ENCODE measurements around the gene GDF10. TPM values are rescaled to one million over a fixed set of nuclear protein-coding genes. Genes with fewer than 3 reads are reported as not detected.

Gene GDF10, protein sequence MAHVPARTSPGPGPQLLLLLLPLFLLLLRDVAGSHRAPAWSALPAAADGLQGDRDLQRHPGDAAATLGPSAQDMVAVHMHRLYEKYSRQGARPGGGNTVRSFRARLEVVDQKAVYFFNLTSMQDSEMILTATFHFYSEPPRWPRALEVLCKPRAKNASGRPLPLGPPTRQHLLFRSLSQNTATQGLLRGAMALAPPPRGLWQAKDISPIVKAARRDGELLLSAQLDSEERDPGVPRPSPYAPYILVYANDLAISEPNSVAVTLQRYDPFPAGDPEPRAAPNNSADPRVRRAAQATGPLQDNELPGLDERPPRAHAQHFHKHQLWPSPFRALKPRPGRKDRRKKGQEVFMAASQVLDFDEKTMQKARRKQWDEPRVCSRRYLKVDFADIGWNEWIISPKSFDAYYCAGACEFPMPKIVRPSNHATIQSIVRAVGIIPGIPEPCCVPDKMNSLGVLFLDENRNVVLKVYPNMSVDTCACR
- total RNA-seq = not detected in 2 replicates

- no peak for DNase-seq (ENCODE audit: low read depth in 2 of 2)
Measured at GRCh38 chr10:47299611-47300428, at the start of gene GDF10. GDF10 (plus strand) TSS chr10:47300197; CDS start chr10:47300652, 455 bp downstream.

DNA sequence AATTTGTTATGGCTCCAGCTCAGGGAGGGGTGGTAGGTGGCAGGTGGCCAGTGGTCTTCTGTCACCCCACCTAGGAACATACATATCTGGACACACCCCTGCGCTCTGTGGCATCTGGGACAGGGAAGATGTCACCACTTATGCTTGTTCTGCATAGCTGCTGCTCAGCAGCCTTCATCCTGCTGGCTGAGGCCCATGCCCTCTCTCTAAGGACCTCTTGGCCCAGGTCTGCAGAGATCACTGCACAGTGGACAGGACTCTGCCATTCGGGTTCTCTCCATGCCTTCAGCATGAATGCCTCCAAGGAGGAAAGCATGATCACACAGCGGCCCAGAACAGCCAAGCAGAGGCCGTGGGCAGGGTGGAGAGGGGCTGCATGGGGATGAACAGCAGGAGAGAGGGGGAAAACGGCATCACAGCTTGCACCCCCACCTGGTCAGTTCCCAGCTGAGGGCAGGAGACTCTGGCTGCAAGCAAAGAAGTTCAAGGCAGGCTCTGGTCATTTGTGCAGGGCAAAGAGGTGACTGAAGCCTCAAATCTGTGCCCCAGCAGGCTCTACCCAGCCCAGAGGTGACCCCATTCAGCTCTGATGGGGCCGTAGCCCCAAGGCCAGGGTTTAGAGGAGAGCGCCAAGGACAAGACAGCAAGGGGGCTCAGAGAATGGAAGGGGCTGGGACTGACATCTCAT is 47.8 kb upstream of the GDF10 start:
- DNase-seq (ENCODE audit: low read depth in 2 of 2) = no peak

DNA sequence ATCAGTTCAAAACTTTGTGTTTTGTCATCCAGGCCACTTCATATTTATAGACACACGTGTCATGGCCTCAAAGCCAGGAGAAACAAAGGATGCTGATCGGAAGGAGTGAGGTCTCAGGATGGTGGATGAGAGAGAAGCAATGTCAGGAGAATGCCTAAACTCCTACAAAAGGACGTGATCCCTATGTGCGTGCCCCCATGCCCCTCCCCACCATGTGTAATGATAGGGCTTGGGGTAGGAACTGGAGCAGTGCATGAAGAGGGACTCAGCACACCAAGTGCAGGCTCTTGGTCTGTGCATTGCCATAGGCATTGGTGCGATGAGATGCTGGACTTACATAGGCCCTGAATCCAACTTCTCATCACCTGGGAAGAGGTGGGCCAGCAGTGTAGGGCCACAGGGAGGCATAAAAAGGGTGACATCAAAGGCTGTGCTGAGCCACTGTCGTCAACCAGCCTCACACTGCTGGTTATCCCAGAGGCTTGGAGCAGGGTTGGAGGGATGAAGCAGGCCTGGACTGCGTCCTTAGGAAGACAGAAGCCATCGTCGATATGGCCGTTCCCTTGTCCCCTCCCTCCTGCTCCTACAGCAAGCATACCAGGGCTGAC is 46.9 kb upstream of the GDF10 start:
- no peak for DNase-seq (ENCODE audit: low read depth in 2 of 2)

- DNase-seq (ENCODE audit: low read depth in 2 of 2) = no peak
Measured at GRCh38 chr10:47253651-47254375, 46.2 kb upstream of the GDF10 start.

DNA sequence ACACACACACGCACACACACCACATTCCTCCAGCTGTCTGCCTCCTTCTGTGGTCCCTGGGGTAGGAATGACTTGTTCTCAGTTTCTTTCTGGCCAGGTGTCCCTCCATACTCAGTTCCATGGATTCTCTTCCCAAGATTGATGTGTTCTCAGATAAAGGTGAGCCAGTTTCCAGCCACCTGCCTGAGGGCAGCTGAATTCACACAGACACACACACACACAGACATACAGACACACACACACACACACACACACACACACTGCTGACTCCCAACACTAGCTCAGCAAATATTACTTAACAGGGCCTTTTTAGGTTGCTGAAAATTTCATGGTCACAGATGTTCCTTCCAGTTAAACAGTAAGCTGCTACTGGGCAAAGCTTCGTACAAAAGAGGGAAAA is 45.4 kb upstream of the GDF10 start:
- no peak for DNase-seq (ENCODE audit: low read depth in 2 of 2)

DNA sequence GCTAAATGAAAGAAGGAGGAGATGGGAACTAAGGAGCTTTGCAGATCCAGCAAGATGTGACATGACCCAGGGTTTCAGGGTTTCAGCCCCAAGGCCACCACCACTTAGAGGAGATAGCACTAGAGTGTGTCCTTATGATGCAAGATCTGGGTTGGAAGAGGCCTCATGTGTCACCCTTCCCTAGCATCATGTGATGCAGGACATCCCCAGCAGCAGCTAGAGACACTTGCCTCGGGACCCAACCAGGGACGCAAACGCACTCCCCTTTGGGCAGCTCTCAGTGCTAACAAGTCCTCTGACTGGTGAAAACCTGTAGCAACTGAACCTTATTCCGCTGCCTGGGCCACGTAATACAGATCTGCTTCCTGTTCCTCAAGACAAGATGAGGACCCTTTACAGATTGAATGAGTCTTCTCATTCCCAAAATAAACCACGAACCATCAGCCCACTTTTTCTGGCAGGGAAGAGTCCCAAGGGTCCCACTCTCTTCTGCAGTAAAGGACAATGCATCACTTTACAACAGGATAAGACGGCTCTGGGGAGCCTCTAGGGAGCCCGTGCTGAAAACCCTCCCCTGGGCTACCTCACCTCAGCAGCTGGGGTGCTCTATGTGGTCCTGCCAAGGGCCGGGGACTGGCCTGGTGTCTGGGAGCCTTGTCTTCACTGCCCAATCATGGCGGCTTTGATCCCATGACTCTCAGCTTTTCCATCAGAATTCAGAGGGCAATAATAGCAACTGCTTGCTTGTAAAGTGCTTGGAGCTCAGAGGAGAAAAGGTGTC is 44.8 kb upstream of the GDF10 start:
- DNase-seq (ENCODE audit: low read depth in 2 of 2) = no peak

DNA sequence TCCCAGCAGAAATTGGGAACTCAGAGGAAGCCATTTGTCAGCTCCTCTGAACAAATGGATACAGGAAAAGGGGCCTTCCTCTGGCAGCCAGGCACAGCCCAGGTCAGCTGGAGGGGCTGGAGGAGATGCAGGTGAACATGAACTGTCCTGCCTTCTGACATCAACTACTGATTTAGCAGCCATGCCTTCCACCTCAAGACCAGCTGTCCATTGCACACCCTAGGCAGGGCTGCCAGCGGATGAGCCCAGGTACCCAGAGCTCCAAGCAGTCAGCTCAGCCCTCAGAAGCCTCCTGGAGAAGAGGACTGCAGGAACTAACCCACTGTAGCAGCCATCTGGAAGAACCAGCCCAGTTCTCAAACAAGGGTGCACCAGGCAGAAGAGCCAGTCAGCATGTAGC is 44.1 kb upstream of the GDF10 start:
- DNase-seq (ENCODE audit: low read depth in 2 of 2) = no peak

DNA sequence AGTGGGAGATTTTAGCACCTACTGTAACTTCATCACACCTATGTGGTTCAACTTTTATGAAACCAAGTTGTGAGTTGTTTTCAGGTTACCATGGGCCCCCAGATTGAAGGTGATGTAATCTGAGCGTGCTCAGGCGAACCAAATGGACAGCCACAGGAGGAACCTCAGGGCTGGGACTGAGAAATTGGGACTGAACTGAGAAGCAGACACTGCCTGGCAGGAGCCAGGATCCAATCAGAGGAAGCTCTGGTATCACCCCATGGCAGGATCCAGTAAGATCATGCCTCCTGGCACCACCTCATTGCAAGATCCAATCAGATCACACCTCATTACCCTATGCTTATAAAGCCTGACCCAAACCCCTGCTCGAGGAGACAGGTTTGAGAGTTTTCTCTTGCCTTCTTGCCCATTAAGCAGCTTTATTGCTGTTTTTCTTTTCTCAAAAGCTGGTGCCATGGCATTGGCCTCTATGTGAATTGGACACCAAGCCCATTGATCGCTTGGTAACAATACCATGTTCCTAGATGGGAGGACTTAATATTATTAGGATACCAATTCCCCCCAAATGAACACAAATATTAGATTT is 43.2 kb upstream of the GDF10 start:
- DNase-seq (ENCODE audit: low read depth in 2 of 2) = no peak

DNA sequence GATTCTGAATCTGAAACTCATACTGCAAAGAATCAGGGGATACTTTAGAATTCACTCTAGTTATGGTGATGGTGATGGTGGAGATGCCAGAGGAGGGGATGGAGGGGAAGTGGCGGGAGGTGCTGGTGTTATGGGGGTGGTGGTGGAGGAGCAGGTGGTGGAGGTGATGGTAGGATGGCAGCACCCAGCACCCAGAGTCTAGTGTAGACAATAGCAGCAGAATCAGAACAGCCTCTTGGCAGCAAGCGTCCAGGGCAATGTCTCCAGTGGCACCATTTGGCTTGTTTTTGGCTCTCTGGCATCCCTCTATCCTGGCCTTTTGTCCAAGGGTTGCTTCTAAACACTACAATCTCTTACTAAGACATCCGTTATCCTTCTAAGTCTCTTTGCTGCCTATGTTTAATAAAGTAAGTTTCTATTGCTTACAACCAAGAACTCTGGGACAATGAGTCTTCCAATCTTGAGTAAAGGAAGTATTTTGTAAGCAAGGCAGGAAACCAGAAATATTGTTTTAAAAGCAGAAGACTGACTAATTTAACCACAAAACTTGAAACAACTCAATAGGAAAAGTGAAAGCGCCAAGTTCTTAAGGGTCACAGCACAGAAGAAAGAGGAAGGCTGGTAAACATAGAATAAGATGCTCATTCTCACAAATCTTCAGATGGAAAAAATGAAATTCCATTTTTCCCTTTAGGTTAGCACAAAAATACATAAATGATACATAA is 42.4 kb upstream of the GDF10 start:
- no peak for DNase-seq (ENCODE audit: low read depth in 2 of 2)

DNA sequence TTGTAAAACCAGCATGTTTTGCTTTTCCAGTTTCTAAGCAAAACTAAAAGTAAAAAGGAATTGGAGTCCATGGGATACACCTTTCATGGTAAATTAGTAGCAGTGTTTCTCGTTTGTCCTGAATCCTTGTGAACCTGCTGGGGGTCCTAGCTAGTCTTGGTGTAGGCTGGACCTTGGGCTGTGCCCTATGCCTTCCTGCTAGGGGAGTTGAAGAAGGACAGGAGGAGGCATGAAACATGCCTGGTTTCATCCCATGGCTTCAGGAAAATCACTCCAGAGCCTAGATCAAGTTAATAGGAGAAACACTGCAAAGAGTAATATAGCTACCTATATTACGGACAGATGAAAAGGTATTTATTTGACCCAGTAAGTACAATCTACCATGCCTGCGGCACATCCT is 41.1 kb upstream of the GDF10 start:
- no peak for DNase-seq (ENCODE audit: low read depth in 2 of 2)

DNA sequence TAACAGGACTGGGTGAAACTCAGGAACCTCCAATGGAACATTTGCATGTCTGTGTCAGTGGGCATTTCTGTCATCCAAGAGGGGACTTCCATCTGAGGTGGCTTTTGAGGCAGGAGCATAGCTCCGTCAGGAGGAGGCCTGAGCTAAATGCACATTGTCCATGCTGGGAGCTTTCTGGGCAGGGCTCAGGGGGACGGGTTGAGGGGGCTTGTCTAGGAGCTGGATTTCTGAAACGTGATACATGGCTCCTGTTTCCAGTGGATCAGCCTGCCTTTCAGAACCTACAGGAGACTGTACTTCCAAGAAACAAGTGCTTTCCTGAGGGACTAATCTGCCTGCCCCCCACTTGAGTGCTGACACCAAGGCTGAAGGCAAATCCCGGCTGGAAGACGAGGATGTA is 40.5 kb upstream of the GDF10 start:
- no peak for DNase-seq (ENCODE audit: low read depth in 2 of 2)

GRCh38 chr10:47260505-47261111 is 39.4 kb upstream of the GDF10 start:
- DNase-seq (ENCODE audit: low read depth in 2 of 2) = no peak

- DNase-seq (ENCODE audit: low read depth in 2 of 2) = no peak
Measured at GRCh38 chr10:47261121-47261520, 38.9 kb upstream of the GDF10 start.

- DNase-seq (ENCODE audit: low read depth in 2 of 2) = no peak
Measured at GRCh38 chr10:47261556-47261955, 38.4 kb upstream of the GDF10 start.

- no peak for DNase-seq (ENCODE audit: low read depth in 2 of 2)
Measured at GRCh38 chr10:47262606-47263533, 37.1 kb upstream of the GDF10 start.

DNA sequence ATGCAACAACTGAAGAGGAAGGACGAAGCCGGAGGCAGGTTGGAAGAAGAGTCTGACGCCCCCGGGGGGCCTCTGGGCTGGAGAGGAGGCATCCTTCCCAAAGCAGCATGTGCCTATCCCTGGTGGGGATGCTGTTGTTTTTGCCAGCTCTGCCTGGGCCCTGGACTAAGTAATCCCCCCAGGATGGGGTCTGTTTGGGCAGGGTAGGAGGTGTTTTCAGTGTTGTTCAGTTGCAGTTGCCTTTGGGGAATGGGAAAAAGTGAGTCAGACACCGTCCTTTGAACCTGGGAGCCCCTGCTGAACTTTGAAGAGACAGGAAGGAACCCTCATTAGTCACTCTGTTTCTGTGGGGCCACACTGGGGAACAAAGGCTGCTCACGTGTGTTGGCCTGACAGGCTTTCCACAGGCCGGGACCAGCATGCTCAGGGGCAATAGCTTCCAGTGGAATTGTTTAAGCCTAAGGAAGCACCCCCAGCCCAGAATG is 35.2 kb upstream of the GDF10 start:
- DNase-seq (ENCODE audit: low read depth in 2 of 2) = peak; percentile 7 to 46

DNA sequence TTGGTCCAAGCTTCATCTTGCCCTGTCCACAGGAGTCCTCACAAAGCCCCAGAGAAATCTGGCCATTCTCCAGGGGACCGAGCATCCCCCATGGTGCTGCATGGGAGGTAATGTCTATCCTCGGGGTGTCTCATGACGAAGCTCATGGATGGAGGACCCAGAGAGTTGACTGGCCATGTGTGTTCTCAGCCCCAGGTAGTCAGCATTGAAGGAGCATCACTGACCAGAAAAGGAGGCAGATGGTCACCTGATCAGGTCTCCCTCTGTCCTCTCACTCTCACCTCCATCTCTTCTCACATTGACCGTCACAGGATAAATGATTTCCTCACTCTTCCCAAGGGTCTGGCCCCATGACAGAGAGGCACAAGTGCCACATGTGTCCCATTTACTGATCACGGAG is 33.4 kb upstream of the GDF10 start:
- DNase-seq (ENCODE audit: low read depth in 2 of 2) = no peak
